HEK293T (cell line): ENCODE data around the gene GLB1L3.
A peak's percentile ranks its signal among the peaks of the same experiment; 100 is the strongest.

Source experiments
- CTCF ChIA-PET: fragments of 350-600 bp; formaldehyde crosslinking; extraction: SDS; loops from one replicate; lab custom pipeline; 2021; ENCODE audit warnings: antibody characterized with exemption, inconsistent platforms; lab: Yijun Ruan, JAX
- POLR2A ChIA-PET: fragments of 350-600 bp; formaldehyde crosslinking; extraction: SDS; loops from one replicate; lab custom pipeline; 2020; ENCODE audit warnings: antibody characterized with exemption, inconsistent platforms; lab: Yijun Ruan, JAX
- DNase-seq: peaks from one replicate; pipeline ENCODE4 v3.0.0; 2012; ENCODE audit warnings: mixed read lengths; ENCODE audit errors: extremely low spot score
- ARNT ChIP-seq: fragments of 450-650 bp; IDR thresholded peaks from 2 replicates; pipeline ENCODE4 v1.6.1; 2017; ENCODE audit warnings: mild to moderate bottlenecking
- BHLHE40 ChIP-seq: fragments of 450-650 bp; IDR thresholded peaks from 2 replicates; pipeline ENCODE4 v1.6.1; 2016; ENCODE audit warnings: mild to moderate bottlenecking, moderate library complexity, borderline replicate concordance
- CTBP1 ChIP-seq: fragments of 450-650 bp; IDR thresholded peaks from 2 replicates; pipeline ENCODE4 v1.6.1; 2016; ENCODE audit warnings: borderline replicate concordance
- ELF4 ChIP-seq: fragments of 450-650 bp; IDR thresholded peaks from 2 replicates; pipeline ENCODE4 v1.6.1; 2017; ENCODE audit warnings: antibody characterized with exemption
- FOXA1 ChIP-seq: fragments of 450-650 bp; IDR thresholded peaks from 2 replicates; pipeline ENCODE4 v1.6.1; 2016; ENCODE audit warnings: mild to moderate bottlenecking
- FOXK2 ChIP-seq: fragments of 450-650 bp; IDR thresholded peaks from 2 replicates; pipeline ENCODE4 v1.6.1; 2016; ENCODE audit warnings: mild to moderate bottlenecking
- FOXM1 ChIP-seq: fragments of 450-650 bp; IDR thresholded peaks from 2 replicates; pipeline ENCODE4 v1.6.1; 2017; ENCODE audit warnings: mild to moderate bottlenecking, borderline replicate concordance
- HDGF ChIP-seq: fragments of 450-650 bp; IDR thresholded peaks from 2 replicates; pipeline ENCODE4 v1.6.1; 2017; ENCODE audit warnings: antibody characterized with exemption, borderline replicate concordance
- L3MBTL2 ChIP-seq: fragments of 450-650 bp; conservative IDR thresholded peaks from 2 replicates; pipeline ENCODE4 v1.6.1; 2016; ENCODE audit warnings: mild to moderate bottlenecking
- LEF1 ChIP-seq: fragments of 450-650 bp; IDR thresholded peaks from 2 replicates; pipeline ENCODE4 v1.6.1; 2017; ENCODE audit warnings: mild to moderate bottlenecking, borderline replicate concordance
- NFRKB ChIP-seq: fragments of 450-650 bp; IDR thresholded peaks from 2 replicates; pipeline ENCODE4 v1.6.1; 2016; ENCODE audit warnings: mild to moderate bottlenecking, moderate library complexity
- PKNOX1 ChIP-seq: fragments of 450-650 bp; IDR thresholded peaks from 2 replicates; pipeline ENCODE4 v1.6.1; 2016
- SP1 ChIP-seq: fragments of 450-650 bp; IDR thresholded peaks from 2 replicates; pipeline ENCODE4 v1.6.1; 2017
- SUZ12 ChIP-seq: fragments of 450-650 bp; IDR thresholded peaks from 2 replicates; pipeline ENCODE4 v1.6.1; 2016; ENCODE audit warnings: mild to moderate bottlenecking
- TARDBP ChIP-seq: fragments of 450-650 bp; IDR thresholded peaks from 2 replicates; pipeline ENCODE4 v1.6.1; 2016
- ZNF384 ChIP-seq: fragments of 450-650 bp; IDR thresholded peaks from 2 replicates; pipeline ENCODE4 v1.6.1; 2016

Gene GLB1L3

GRCh38 chr11:134267966-134268365 is 8.2 kb upstream of the GLB1L3 start:
- ChIA-PET CTCF (no interaction called here), POLR2A (interaction anchor here (0.6 to 1.5 kb wide), 2 partner anchors 12 to 18 kb away, joined by 3 read pairs; no protein-coding TSS in a partner anchor)
- TF ChIP-seq FOXK2 (no peak), SUZ12 (no peak)
- DNase-seq = no peak

- POLR2A ChIA-PET = no interaction called here
- no peak for TF ChIP-seq SUZ12
- CTCF ChIA-PET = interaction anchor here (0.7 to 0.8 kb wide), 2 partner anchors 9 to 222 kb away, joined by 3 read pairs; no protein-coding TSS in a partner anchor
- DNase-seq = peak; percentile 28
Measured at GRCh38 chr11:134270250-134270714, 5.9 kb upstream of the GLB1L3 start.

- TF ChIP-seq HDGF (no peak), FOXA1 (no peak), SUZ12 (no peak), NFRKB (no peak), TARDBP (no peak), SP1 (no peak), BHLHE40 (no peak), CTBP1 (no peak), LEF1 (no peak), ARNT (no peak)
- DNase-seq = no peak
- ChIA-PET POLR2A (interaction anchor here (1.5 kb wide), 1 partner anchor 18 kb away, joined by 15 read pairs; the partner anchor contains the start of genes ACAD8 and THYN1), CTCF (no interaction called here)
Measured at GRCh38 chr11:134271978-134272377, 4.2 kb upstream of the GLB1L3 start.

GRCh38 chr11:134272381-134273316 is 3.5 kb upstream of the GLB1L3 start:
- ChIA-PET CTCF (interaction anchor here (0.7 to 1.4 kb wide), 2 partner anchors 11 to 19 kb away, joined by 4 read pairs; partner anchors contain the start of genes ACAD8 and THYN1), POLR2A (interaction anchor here (0.8 to 4.0 kb wide), 3 partner anchors 11 to 48 kb away, joined by 3 to 20 read pairs (median 15); partner anchors contain the start of genes ACAD8, NCAPD3, THYN1 and VPS26B)
- DNase-seq = peak; percentile 39
- no peak for TF ChIP-seq FOXM1
- TF ChIP-seq HDGF = no peak
- TF ChIP-seq CTBP1 = no peak
- no peak for TF ChIP-seq TARDBP
- TF ChIP-seq ELF4 = no peak
- no peak for TF ChIP-seq FOXA1
- TF ChIP-seq LEF1 = no peak
- no peak for TF ChIP-seq BHLHE40
- TF ChIP-seq SP1 = no peak

GRCh38 chr11:134273317-134273712 is 2.9 kb upstream of the GLB1L3 start:
- TF ChIP-seq ARNT = no peak
- no peak for TF ChIP-seq CTBP1
- TF ChIP-seq ELF4 = no peak
- no peak for TF ChIP-seq FOXK2
- no peak for TF ChIP-seq LEF1
- TF ChIP-seq FOXM1 = no peak
- TF ChIP-seq FOXA1 = no peak
- no peak for TF ChIP-seq BHLHE40
- TF ChIP-seq SP1 = no peak
- no peak for TF ChIP-seq NFRKB
- TF ChIP-seq SUZ12 = no peak
- TF ChIP-seq ZNF384 = no peak
- no peak for TF ChIP-seq PKNOX1
- TF ChIP-seq TARDBP = no peak
- TF ChIP-seq HDGF = no peak
- CTCF ChIA-PET = interaction anchor here (0.6 to 1.7 kb wide), 4 partner anchors 11 to 42 kb away, joined by 4 to 10 read pairs (median 4); partner anchors contain the start of genes ACAD8 and THYN1
- no peak for DNase-seq
- POLR2A ChIA-PET = interaction anchor here (0.8 to 4.0 kb wide), 3 partner anchors 12 to 49 kb away, joined by 3 to 20 read pairs (median 15); partner anchors contain the start of genes ACAD8, NCAPD3, THYN1 and VPS26B

GRCh38 chr11:134275188-134275533 is 1.0 kb upstream of the GLB1L3 start:
- TF ChIP-seq SP1 (no peak), FOXK2 (no peak), HDGF (no peak), ELF4 (no peak), LEF1 (no peak), L3MBTL2 (no peak), ARNT (no peak), PKNOX1 (no peak), BHLHE40 (no peak), CTBP1 (no peak), ZNF384 (no peak), TARDBP (no peak), FOXM1 (no peak), SUZ12 (no peak), NFRKB (no peak), FOXA1 (no peak)
- DNase-seq = no peak
- ChIA-PET POLR2A (interaction anchor here (0.6 to 4.0 kb wide), 3 partner anchors 22 to 57 kb away, joined by 3 to 20 read pairs (median 3); partner anchors contain the start of genes ACAD8, GLB1L2, NCAPD3 and THYN1), CTCF (interaction anchor here (1.3 to 1.7 kb wide), 3 partner anchors 8 to 48 kb away, joined by 3 to 10 read pairs (median 5); no protein-coding TSS in a partner anchor)
